CD14-positive monocyte (primary cell): Measurements from ENCODE around the gene MALRD1. TPM values are rescaled to one million over a fixed set of nuclear protein-coding genes. Genes with fewer than 3 reads are reported as not detected.

Experiments
- DNase-seq, 3 donors: peaks; one replicate each; pipeline ENCODE4 v3.0.0-alpha.2; 2011 to 2022
- H2AFZ ChIP-seq: 2 replicates; pipeline ENCODE4 v1.6.0; 2012; ENCODE audit warnings: mild to moderate bottlenecking, low read depth, low read length, inconsistent platforms; ENCODE audit not compliant: insufficient read depth, poor library complexity, severe bottlenecking
- H3K27ac ChIP-seq, 2 donors: 1 replicate in 1 of 2; 2 replicates in 1 of 2; pipeline ENCODE4 v1.5.1; 2012 to 2013; ENCODE audit warnings: low read length in 2 of 2, control low read depth in 1 of 2, inconsistent platforms in 1 of 2, low read depth in 1 of 2, mild to moderate bottlenecking in 1 of 2
- H3K27me3 ChIP-seq, 2 donors: one replicate each; pipeline versions ENCODE4 v1.6.0 to v1.6.1; 2011 to 2013; ENCODE audit warnings: low read length in 2 of 2; ENCODE audit not compliant: control insufficient read depth in 2 of 2, insufficient read depth in 2 of 2
- H3K36me3 ChIP-seq, 2 donors: replicated peaks in 1 of 2; 1 replicate in 1 of 2; 2 replicates in 1 of 2; pipeline versions ENCODE4 v1.5.1 to v1.6.1; 2012 to 2013; ENCODE audit warnings: low read length in 2 of 2, control low read depth in 1 of 2, inconsistent platforms in 1 of 2, mild to moderate bottlenecking in 1 of 2; ENCODE audit not compliant: insufficient read depth in 2 of 2, control insufficient read depth in 1 of 2
- H3K4me1 ChIP-seq, 2 donors: 1 replicate in 1 of 2; 2 replicates in 1 of 2; pipeline versions ENCODE4 v1.5.1 to v1.6.1; 2012 to 2013; ENCODE audit warnings: low read length in 2 of 2, control low read depth in 1 of 2, inconsistent platforms in 1 of 2, mild to moderate bottlenecking in 1 of 2, moderate library complexity in 1 of 2; ENCODE audit not compliant: insufficient read depth in 2 of 2, control insufficient read depth in 1 of 2
- H3K4me2 ChIP-seq: replicated peaks from 2 replicates; pipeline ENCODE3; 2012; ENCODE audit warnings: low read length, moderate library complexity, mild to moderate bottlenecking; ENCODE audit not compliant: poor library complexity, severe bottlenecking; ENCODE audit errors: extremely low read depth
- H3K4me3 ChIP-seq, 3 experiments: fragments of 200-600 bp in 1 of 3; sonication (generic) in 1 of 3; replicated peaks in 1 of 3; 1 replicate in 2 of 3; 2 replicates in 1 of 3; pipeline ENCODE4 v1.5.1; 2011 to 2013; ENCODE audit warnings: low read length in 3 of 3, mild to moderate bottlenecking in 3 of 3, control low read depth in 2 of 3, low read depth in 2 of 3, inconsistent platforms in 1 of 3, moderate library complexity in 1 of 3
- H3K79me2 ChIP-seq: 2 replicates; pipeline ENCODE4 v1.6.0; 2012; ENCODE audit warnings: mild to moderate bottlenecking, control low read depth, inconsistent platforms, low read length, moderate library complexity; ENCODE audit not compliant: insufficient read depth
- H3K9ac ChIP-seq: 2 replicates; pipeline ENCODE4 v1.6.0; 2017; ENCODE audit warnings: low read length, mild to moderate bottlenecking; ENCODE audit not compliant: insufficient read depth, poor library complexity, severe bottlenecking
- H3K9me3 ChIP-seq, 2 donors: replicated peaks in 1 of 2; 1 replicate in 1 of 2; 2 replicates in 1 of 2; pipeline versions ENCODE4 v1.5.1 to v1.6.1; 2012 to 2013; ENCODE audit warnings: low read length in 2 of 2, control low read depth in 1 of 2; ENCODE audit not compliant: control insufficient read depth in 1 of 2, insufficient read depth in 1 of 2
- H4K20me1 ChIP-seq: 2 replicates; pipeline ENCODE4 v1.6.0; 2012; ENCODE audit warnings: mild to moderate bottlenecking, low read length, control low read depth, moderate library complexity; ENCODE audit not compliant: insufficient read depth
- H3K27ac Mint-ChIP-seq, 7 donors: one replicate each; pipeline ENCODE4 v1.8.0; 2020; ENCODE audit warnings: mild to moderate bottlenecking in 7 of 7, mixed read lengths in 7 of 7, moderate library complexity in 6 of 7, inconsistent platforms in 2 of 7
- H3K27me3 Mint-ChIP-seq, 3 donors: one replicate each; pipeline ENCODE4 v1.8.0; 2021 to 2022; ENCODE audit warnings: low read depth in 3 of 3, mild to moderate bottlenecking in 3 of 3, mixed read lengths in 3 of 3, moderate library complexity in 3 of 3, inconsistent platforms in 1 of 3
- H3K36me3 Mint-ChIP-seq, 2 donors: one replicate each; pipeline ENCODE4 v1.8.0; 2020; ENCODE audit warnings: mixed read lengths in 2 of 2, inconsistent platforms in 1 of 2, mild to moderate bottlenecking in 1 of 2
- H3K4me1 Mint-ChIP-seq: one replicate; pipeline ENCODE4 v1.8.0; 2020; ENCODE audit warnings: mild to moderate bottlenecking, mixed read lengths
- H3K4me3 Mint-ChIP-seq, 2 donors: one replicate each; pipeline ENCODE4 v1.8.0; 2020; ENCODE audit warnings: mild to moderate bottlenecking in 2 of 2, mixed read lengths in 2 of 2, moderate library complexity in 1 of 2
- H3K9me3 Mint-ChIP-seq, 7 donors: one replicate each; pipeline ENCODE4 v1.8.0; 2020 to 2022; ENCODE audit warnings: mixed read lengths in 7 of 7, mild to moderate bottlenecking in 6 of 7, moderate library complexity in 6 of 7, inconsistent platforms in 2 of 7
- WGBS: methylation state at CpG from one replicate; pipeline ENCODE4 v1.1.5; 2013; ENCODE audit warnings: missing lambda C conversion rate; ENCODE audit not compliant: insufficient coverage; 5-methylcytosine and 5-hydroxymethylcytosine counted together
- intact Hi-C, 2 donors: fragments of 100-400 bp; cut with micrococcal nuclease; formaldehyde crosslinking; loops; one replicate each; pipeline versions ENCODE4 v1.15.0 to v1.15.1; 2023
- polyA plus RNA-seq, 3 donors: library from polyadenylated mRNA; depleted of rRNA in 1 of 3; unstranded in 2 of 3; stranded (reverse) in 1 of 3; fragments of 300-500 nt in 2 of 3; fragments of >200 nt in 1 of 3; fragmentation: Illumina TruSeq in 2 of 3; gene quantifications; 1 replicate in 2 of 3; 2 replicates in 1 of 3; pipeline ENCODE4 v1.2.3, GENCODE V29; 2012 to 2021
- TF ChIP-seq, protein P1 (sequence below): fragments of 200-600 bp; IDR thresholded peaks from one replicate; pipeline ENCODE4 v1.8.0; 2022; ENCODE audit warnings: antibody characterized with exemption, mild to moderate bottlenecking

MALRD1 gene
- polyA plus RNA-seq, 3 donors: not detected

DNA sequence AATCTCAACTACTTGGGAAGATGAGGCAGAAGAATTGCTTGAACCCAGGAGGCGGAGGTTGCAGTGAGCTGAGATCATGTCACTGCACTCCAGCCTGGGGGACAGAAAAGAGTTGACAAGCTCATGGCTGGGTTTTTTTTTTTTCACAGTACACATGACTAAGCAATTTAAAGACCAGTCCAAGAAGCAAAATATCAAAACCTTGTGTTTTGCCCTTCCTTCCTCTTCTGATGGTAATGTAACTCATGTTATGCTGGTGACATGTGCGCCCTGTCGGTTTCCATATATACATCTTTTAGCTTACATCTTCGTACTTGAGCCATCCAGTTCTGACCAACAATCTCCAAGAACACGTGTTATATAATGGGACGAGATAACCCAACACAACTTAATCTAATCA, 530.0 kb downstream of the MALRD1 start:
- no peaks in the 10 kb centered on the region for H3K9me3 ChIP-seq
- TF ChIP-seq, protein P1, sequence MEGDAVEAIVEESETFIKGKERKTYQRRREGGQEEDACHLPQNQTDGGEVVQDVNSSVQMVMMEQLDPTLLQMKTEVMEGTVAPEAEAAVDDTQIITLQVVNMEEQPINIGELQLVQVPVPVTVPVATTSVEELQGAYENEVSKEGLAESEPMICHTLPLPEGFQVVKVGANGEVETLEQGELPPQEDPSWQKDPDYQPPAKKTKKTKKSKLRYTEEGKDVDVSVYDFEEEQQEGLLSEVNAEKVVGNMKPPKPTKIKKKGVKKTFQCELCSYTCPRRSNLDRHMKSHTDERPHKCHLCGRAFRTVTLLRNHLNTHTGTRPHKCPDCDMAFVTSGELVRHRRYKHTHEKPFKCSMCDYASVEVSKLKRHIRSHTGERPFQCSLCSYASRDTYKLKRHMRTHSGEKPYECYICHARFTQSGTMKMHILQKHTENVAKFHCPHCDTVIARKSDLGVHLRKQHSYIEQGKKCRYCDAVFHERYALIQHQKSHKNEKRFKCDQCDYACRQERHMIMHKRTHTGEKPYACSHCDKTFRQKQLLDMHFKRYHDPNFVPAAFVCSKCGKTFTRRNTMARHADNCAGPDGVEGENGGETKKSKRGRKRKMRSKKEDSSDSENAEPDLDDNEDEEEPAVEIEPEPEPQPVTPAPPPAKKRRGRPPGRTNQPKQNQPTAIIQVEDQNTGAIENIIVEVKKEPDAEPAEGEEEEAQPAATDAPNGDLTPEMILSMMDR: no peak
- DNase-seq: no peak
- H3K4me3 ChIP-seq: no peak overlapping the region
- Mint-ChIP-seq H3K9me3 (peaks cover 0 to 4% (median 0%) of the 10 kb centered on the region in 7 donors), H3K4me3 (no peak overlapping the region), H3K27ac (no peak overlapping the region), H3K27me3 (no peaks in the 10 kb centered on the region), H3K36me3 (no peaks in the 10 kb centered on the region), H3K4me1 (no peaks in the 10 kb centered on the region)
- H3K79me2 ChIP-seq: no peaks in the 10 kb centered on the region
- H3K36me3 ChIP-seq: no peaks in the 10 kb centered on the region
- no peak overlapping the region for H3K27ac ChIP-seq
- H3K27me3 ChIP-seq: no peaks in the 10 kb centered on the region
- no peak overlapping the region for H2AFZ ChIP-seq
- no peak overlapping the region for H3K4me2 ChIP-seq
- no peaks in the 10 kb centered on the region for H4K20me1 ChIP-seq
- intact Hi-C loops: no loop called here
- no peak overlapping the region for H3K9ac ChIP-seq
- no peaks in the 10 kb centered on the region for H3K4me1 ChIP-seq
- WGBS: 71% methylated on average over 1 of the region's 6 CpGs

DNA sequence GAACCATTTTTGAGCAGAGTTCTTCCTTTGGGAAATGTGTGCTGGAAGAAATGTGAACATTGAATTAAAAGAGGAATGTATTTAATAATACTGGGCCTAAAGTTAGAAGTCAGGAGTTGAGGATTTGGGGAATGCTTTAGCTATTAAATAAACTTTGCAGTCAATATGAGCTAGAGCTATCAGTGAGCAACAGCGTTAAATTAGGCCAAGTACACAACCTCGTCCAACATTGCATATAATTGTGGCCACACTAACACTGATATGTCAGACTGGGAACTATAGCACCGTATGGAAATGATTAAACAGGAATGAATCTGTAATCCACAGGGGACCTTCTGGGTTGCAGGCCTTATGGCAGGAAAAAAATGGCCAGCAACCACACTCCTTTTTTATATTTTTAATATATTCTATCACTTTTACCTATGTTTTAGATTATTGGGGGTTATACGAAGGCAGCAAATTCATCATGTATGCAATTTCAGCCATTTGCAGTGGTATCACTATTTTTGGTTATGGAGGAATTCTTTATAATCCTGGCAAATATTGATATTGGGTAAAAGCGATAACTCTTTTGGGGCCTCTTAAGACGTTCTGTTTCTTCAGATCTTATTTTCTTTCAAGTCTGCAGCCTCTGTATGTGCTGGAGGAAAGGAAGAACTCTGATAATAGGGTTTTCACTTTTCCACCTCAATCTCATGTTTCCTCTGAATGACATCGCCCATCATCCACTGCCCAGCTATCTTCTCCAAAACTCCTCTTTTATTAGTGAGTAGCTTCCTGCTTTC, 531.4 kb downstream of the MALRD1 start:
- intact Hi-C loops: no loop called here

More for the DNA sequence above, 531.4 kb downstream of the MALRD1 start:
- Histone ChIP-seq H3K4me3 (no peak overlapping the region), H2AFZ (no peak overlapping the region), H3K9ac (no peak overlapping the region), H3K4me2 (no peak overlapping the region), H3K27ac (no peak overlapping the region), H3K4me1 (no peaks in the 10 kb centered on the region), H4K20me1 (no peaks in the 10 kb centered on the region), H3K27me3 (no peaks in the 10 kb centered on the region), H3K36me3 (no peaks in the 10 kb centered on the region), H3K9me3 (no peaks in the 10 kb centered on the region), H3K79me2 (no peaks in the 10 kb centered on the region)
- no peaks in the 10 kb centered on the region for H3K27me3 Mint-ChIP-seq
- no peaks in the 10 kb centered on the region for H3K4me1 Mint-ChIP-seq
- 100% methylated on average over 2 of the region's 7 CpGs for WGBS
- H3K9me3 Mint-ChIP-seq: peaks cover 0 to 3% (median 2%) of the 10 kb centered on the region in 7 donors
- H3K27ac Mint-ChIP-seq: peak overlapping the region in 2 of 7 donors; percentile 16 to 30
- no peak overlapping the region for H3K4me3 Mint-ChIP-seq
- no peak for DNase-seq
- H3K36me3 Mint-ChIP-seq: no peaks in the 10 kb centered on the region
- TF ChIP-seq, protein P1: no peak
